Thoracic aorta (tissue), 2 donors: ENCODE results near the gene PHB1. TPM values are rescaled to one million over a fixed set of nuclear protein-coding genes. Genes with fewer than 3 reads are reported as not detected.

ENCODE experiments used
- ATAC-seq: fragments of 150-250 bp; one replicate; pipeline ENCODE4 v1.8.0; 2017; ENCODE audit warnings: low read depth; ENCODE audit not compliant: insufficient number of reproducible peaks, low FRiP score
- DNase-seq: peaks from one replicate; pipeline ENCODE4 v3.0.0-alpha.2; 2020; ENCODE audit warnings: low spot score
- H3K27ac ChIP-seq, 2 donors: fragments of 200-600 bp; sonication (generic); 1 replicate in 1 of 2; 2 replicates in 1 of 2; pipeline ENCODE4 v1.5.1; 2016; ENCODE audit warnings: mild to moderate bottlenecking in 2 of 2, moderate library complexity in 2 of 2
- H3K27me3 ChIP-seq: fragments of 200-600 bp; sonication (generic); replicated peaks from 2 replicates; pipeline ENCODE4 v1.6.0; 2016; ENCODE audit warnings: mild to moderate bottlenecking; ENCODE audit not compliant: insufficient read depth
- H3K36me3 ChIP-seq: fragments of 200-600 bp; sonication (generic); one replicate; pipeline ENCODE4 v1.5.1; 2016
- H3K4me1 ChIP-seq, 2 donors: fragments of 200-600 bp; sonication (generic); 1 replicate in 1 of 2; 2 replicates in 1 of 2; pipeline versions ENCODE4 v1.5.1 to v1.6.0; 2016; ENCODE audit warnings: low read depth in 2 of 2, mild to moderate bottlenecking in 1 of 2; ENCODE audit not compliant: control insufficient read depth in 1 of 2
- H3K4me3 ChIP-seq: fragments of 200-600 bp; sonication (generic); 2 replicates; pipeline ENCODE4 v1.5.1; 2016; ENCODE audit warnings: mild to moderate bottlenecking
- H3K9me3 ChIP-seq: fragments of 200-600 bp; sonication (generic); 2 replicates; pipeline ENCODE4 v1.5.1; 2016
- CTCF ChIP-seq: fragments of 200-600 bp; sonication (generic); IDR thresholded peaks from one replicate; pipeline ENCODE4 v1.5.1; 2019; ENCODE audit warnings: antibody characterized with exemption
- total RNA-seq, 2 donors: library from RNA; depleted of rRNA; stranded (reverse); fragments of >200 nt; gene quantifications; one replicate each; pipeline versions ENCODE4 v1.1.0 to v1.2.3, GENCODE V29; 2016

Gene PHB1
- total RNA-seq, 2 donors from 2014 or later = 34.4 to 55.6 TPM

- no peaks in the 10 kb centered on the region for H3K27me3 ChIP-seq
- H3K9me3 ChIP-seq = no peaks in the 10 kb centered on the region
- no peak for DNase-seq
- ATAC-seq = no peak
- H3K27ac ChIP-seq = no peak overlapping the region
- H3K4me3 ChIP-seq = no peak overlapping the region
- H3K36me3 ChIP-seq = no peaks in the 10 kb centered on the region
- no peak for TF ChIP-seq CTCF
- H3K4me1 ChIP-seq = no peaks in the 10 kb centered on the region
Observed at GRCh38 chr17:49445591-49445990, 30.9 kb upstream of the PHB1 start.

DNA sequence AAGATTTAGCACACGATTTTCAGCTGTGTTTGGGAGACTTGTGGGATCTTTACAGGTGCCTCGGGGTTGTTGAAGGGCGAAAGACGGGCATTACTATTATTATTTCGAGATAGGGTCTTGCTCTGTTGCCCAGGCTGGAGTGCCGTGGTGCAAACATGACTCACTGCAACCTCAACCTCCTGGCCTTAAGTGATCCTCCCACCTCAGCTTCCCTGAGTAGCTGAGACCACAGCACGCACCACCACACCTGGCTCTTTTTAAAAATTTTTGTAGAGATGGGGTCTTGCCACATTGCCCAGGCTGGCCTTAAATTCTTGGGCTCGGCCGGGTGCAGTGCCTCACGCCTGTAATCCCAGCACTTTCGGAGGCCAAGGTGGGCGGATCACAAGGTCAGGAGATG is 29.7 kb upstream of the PHB1 start:
- Histone ChIP-seq H3K4me3 (no peak overlapping the region), H3K36me3 (no peaks in the 10 kb centered on the region), H3K4me1 (no peaks in the 10 kb centered on the region), H3K9me3 (no peaks in the 10 kb centered on the region), H3K27me3 (peaks cover 6% of the 10 kb centered on the region), H3K27ac (no peak overlapping the region)
- no peak for TF ChIP-seq CTCF
- ATAC-seq (no peak), DNase-seq (no peak)

- TF ChIP-seq CTCF = no peak
- H3K36me3 ChIP-seq = no peaks in the 10 kb centered on the region
- no peak overlapping the region for H3K4me3 ChIP-seq
- H3K9me3 ChIP-seq = no peaks in the 10 kb centered on the region
- no peaks in the 10 kb centered on the region for H3K4me1 ChIP-seq
- H3K27ac ChIP-seq = no peak overlapping the region
- DNase-seq (no peak), ATAC-seq (no peak)
- H3K27me3 ChIP-seq = peaks cover 6% of the 10 kb centered on the region
Observed at GRCh38 chr17:49443862-49444261, 29.2 kb upstream of the PHB1 start.

DNA sequence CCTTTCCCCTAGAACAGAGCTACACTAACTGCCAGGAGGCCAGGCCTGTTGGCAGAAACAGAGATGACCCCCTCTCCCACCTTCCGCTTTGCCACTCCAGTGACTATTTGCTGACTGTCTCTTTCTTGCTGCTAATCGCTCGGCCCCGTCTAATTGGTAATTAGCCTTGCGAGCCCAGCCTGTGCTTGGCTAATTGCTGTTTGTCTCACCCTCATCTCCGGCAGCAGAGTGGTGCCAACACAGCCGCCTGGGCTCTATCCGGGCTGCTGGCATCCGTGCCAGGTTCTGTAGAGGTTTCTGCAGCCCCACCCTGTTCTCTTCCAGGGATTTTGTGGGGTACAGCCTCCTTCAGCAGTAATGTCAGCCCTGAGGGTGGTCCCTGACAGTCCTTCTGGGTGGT is 27.4 kb upstream of the PHB1 start:
- no peaks in the 10 kb centered on the region for H3K36me3 ChIP-seq
- TF ChIP-seq CTCF = no peak
- H3K27me3 ChIP-seq = peaks cover 6% of the 10 kb centered on the region
- no peak for ATAC-seq
- H3K9me3 ChIP-seq = no peaks in the 10 kb centered on the region
- DNase-seq = no peak
- no peaks in the 10 kb centered on the region for H3K4me1 ChIP-seq
- H3K4me3 ChIP-seq = no peak overlapping the region
- H3K27ac ChIP-seq = no peak overlapping the region

- no peak for DNase-seq
- Histone ChIP-seq H3K4me3 (no peak overlapping the region), H3K4me1 (no peaks in the 10 kb centered on the region), H3K9me3 (no peaks in the 10 kb centered on the region), H3K36me3 (no peaks in the 10 kb centered on the region), H3K27ac (no peak overlapping the region), H3K27me3 (peaks cover 6% of the 10 kb centered on the region)
- TF ChIP-seq CTCF = no peak
- ATAC-seq = no peak
Observed at GRCh38 chr17:49441578-49441977, 26.9 kb upstream of the PHB1 start.
